ENCODE results near the gene CCL28. TPM values are rescaled to one million over a fixed set of nuclear protein-coding genes. Genes with fewer than 3 reads are reported as not detected.

The CCL28 gene
- total RNA-seq, 1 experiment from 2014 or later = 1.4 TPM

- TF ChIP-seq JUN (CRISPR knock-in tag; IDR thresholded peaks at IDR 0.05) (no peak), ZNF121 (CRISPR knock-in tag; IDR thresholded peaks at IDR 0.05) (no peak), NFE2L1 (CRISPR knock-in tag; IDR thresholded peaks at IDR 0.05) (no peak), SOX15 (CRISPR knock-in tag; IDR thresholded peaks at IDR 0.05) (no peak)
Measured at GRCh38 chr5:43338862-43339261, 73.3 kb downstream of the CCL28 start (continued).

GRCh38 chr5:43336159-43336558 lies 76.0 kb downstream of the CCL28 start:
- Mint-ChIP-seq H3K27me3 (ENCODE audit: low read depth) (peaks cover 7% of the 10 kb centered on the region), H3K27ac (no peak overlapping the region), H3K4me3 (no peak overlapping the region), H3K36me3 (peaks cover 47% of the 10 kb centered on the region), H3K9me3 (peaks cover 52% of the 10 kb centered on the region), H3K4me1 (no peaks in the 10 kb centered on the region)
- TF ChIP-seq NR3C1 (CRISPR knock-in tag; conservative IDR thresholded peaks at IDR 0.05; ENCODE audit: low read depth) (no peak), NFATC4 (CRISPR knock-in tag; IDR thresholded peaks at IDR 0.05) (no peak), ZNF138 (CRISPR knock-in tag; conservative IDR thresholded peaks at IDR 0.05) (no peak)
- ChIA-PET CTCF (no interaction called here), POLR2A (no interaction called here)
- no peak for ATAC-seq
- DNase-seq (ENCODE audit: low spot score) = no peak

GRCh38 chr5:43335681-43336080 lies 76.5 kb downstream of the CCL28 start:
- CTCF ChIA-PET = no interaction called here
- Mint-ChIP-seq H3K4me3 (no peak overlapping the region), H3K27ac (no peak overlapping the region), H3K36me3 (peaks cover 43% of the 10 kb centered on the region), H3K9me3 (peaks cover 47% of the 10 kb centered on the region), H3K27me3 (ENCODE audit: low read depth) (peaks cover 7% of the 10 kb centered on the region), H3K4me1 (no peaks in the 10 kb centered on the region)
- ATAC-seq = no peak
- POLR2A ChIA-PET = no interaction called here
- DNase-seq (ENCODE audit: low spot score) = no peak
- TF ChIP-seq, protein P1, sequence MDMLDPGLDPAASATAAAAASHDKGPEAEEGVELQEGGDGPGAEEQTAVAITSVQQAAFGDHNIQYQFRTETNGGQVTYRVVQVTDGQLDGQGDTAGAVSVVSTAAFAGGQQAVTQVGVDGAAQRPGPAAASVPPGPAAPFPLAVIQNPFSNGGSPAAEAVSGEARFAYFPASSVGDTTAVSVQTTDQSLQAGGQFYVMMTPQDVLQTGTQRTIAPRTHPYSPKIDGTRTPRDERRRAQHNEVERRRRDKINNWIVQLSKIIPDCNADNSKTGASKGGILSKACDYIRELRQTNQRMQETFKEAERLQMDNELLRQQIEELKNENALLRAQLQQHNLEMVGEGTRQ (CRISPR knock-in tag; IDR thresholded peaks at IDR 0.05) = no peak
- TF ChIP-seq NFYB (CRISPR knock-in tag; conservative IDR thresholded peaks at IDR 0.05; ENCODE audit: low read depth) (no peak), SP1 (CRISPR knock-in tag; conservative IDR thresholded peaks at IDR 0.05) (no peak), ZNF423 (CRISPR knock-in tag; IDR thresholded peaks at IDR 0.05) (no peak), FOXK1 (CRISPR knock-in tag; IDR thresholded peaks at IDR 0.05) (no peak)
- TF ChIP-seq, protein P2, sequence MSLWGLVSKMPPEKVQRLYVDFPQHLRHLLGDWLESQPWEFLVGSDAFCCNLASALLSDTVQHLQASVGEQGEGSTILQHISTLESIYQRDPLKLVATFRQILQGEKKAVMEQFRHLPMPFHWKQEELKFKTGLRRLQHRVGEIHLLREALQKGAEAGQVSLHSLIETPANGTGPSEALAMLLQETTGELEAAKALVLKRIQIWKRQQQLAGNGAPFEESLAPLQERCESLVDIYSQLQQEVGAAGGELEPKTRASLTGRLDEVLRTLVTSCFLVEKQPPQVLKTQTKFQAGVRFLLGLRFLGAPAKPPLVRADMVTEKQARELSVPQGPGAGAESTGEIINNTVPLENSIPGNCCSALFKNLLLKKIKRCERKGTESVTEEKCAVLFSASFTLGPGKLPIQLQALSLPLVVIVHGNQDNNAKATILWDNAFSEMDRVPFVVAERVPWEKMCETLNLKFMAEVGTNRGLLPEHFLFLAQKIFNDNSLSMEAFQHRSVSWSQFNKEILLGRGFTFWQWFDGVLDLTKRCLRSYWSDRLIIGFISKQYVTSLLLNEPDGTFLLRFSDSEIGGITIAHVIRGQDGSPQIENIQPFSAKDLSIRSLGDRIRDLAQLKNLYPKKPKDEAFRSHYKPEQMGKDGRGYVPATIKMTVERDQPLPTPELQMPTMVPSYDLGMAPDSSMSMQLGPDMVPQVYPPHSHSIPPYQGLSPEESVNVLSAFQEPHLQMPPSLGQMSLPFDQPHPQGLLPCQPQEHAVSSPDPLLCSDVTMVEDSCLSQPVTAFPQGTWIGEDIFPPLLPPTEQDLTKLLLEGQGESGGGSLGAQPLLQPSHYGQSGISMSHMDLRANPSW (CRISPR knock-in tag; conservative IDR thresholded peaks at IDR 0.05; ENCODE audit: low read depth) = no peak

DNA sequence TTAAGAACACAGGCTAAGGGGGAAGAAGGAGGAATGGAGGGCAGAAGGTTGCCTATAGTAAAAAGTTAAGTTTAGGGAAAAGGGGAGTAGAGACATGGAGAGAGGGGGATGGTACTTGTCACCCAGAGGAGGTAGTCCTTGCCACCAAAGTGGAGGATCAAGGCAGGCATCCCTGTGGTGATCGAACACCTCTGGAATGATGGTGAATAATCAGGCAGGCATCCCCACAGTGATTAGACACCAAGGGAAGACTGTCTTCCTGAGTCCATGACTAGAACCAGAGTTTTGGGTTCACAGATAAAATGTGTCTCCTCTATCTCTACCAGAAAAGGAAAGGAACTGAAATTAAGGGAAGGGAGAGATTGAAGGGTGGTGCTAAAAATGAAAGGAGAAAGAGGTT lies 79.8 kb downstream of the CCL28 start:
- H3K4me3 Mint-ChIP-seq = no peak overlapping the region
- no peaks in the 10 kb centered on the region for H3K4me1 Mint-ChIP-seq
- H3K27me3 Mint-ChIP-seq (ENCODE audit: low read depth) = peaks cover 7% of the 10 kb centered on the region
- POLR2A ChIA-PET = no interaction called here
- no peak for ATAC-seq
- H3K27ac Mint-ChIP-seq = no peak overlapping the region
- no peak for DNase-seq (ENCODE audit: low spot score)
- peaks cover 35% of the 10 kb centered on the region for H3K9me3 Mint-ChIP-seq
- peaks cover 35% of the 10 kb centered on the region for H3K36me3 Mint-ChIP-seq
- CTCF ChIA-PET = no interaction called here
- no peak for TF ChIP-seq CREM (CRISPR knock-in tag; IDR thresholded peaks at IDR 0.05)
- no peak for TF ChIP-seq ZNF263 (CRISPR knock-in tag; IDR thresholded peaks at IDR 0.05; ENCODE audit: low read depth)
- TF ChIP-seq, protein P3, sequence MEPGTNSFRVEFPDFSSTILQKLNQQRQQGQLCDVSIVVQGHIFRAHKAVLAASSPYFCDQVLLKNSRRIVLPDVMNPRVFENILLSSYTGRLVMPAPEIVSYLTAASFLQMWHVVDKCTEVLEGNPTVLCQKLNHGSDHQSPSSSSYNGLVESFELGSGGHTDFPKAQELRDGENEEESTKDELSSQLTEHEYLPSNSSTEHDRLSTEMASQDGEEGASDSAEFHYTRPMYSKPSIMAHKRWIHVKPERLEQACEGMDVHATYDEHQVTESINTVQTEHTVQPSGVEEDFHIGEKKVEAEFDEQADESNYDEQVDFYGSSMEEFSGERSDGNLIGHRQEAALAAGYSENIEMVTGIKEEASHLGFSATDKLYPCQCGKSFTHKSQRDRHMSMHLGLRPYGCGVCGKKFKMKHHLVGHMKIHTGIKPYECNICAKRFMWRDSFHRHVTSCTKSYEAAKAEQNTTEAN (CRISPR knock-in tag; IDR thresholded peaks at IDR 0.05) = no peak
- TF ChIP-seq FOXP4 (CRISPR knock-in tag; IDR thresholded peaks at IDR 0.05) = no peak
- no peak for TF ChIP-seq SMAD4 (CRISPR knock-in tag; IDR thresholded peaks at IDR 0.05)
- no peak for TF ChIP-seq E2F4 (CRISPR knock-in tag; IDR thresholded peaks at IDR 0.05; ENCODE audit: borderline replicate concordance, low read depth)
- no peak for TF ChIP-seq NFE2L1 (CRISPR knock-in tag; IDR thresholded peaks at IDR 0.05)
- TF ChIP-seq ZNF416 (CRISPR knock-in tag; IDR thresholded peaks at IDR 0.05) = no peak
- no peak for TF ChIP-seq ZNF219 (CRISPR knock-in tag; IDR thresholded peaks at IDR 0.05; ENCODE audit: borderline replicate concordance)
- no peak for TF ChIP-seq ZNF281 (CRISPR knock-in tag; IDR thresholded peaks at IDR 0.05)

All from WTC11 (cell line).